ENCODE measurements around the gene COA7. TPM values are rescaled to one million over a fixed set of nuclear protein-coding genes. Genes with fewer than 3 reads are reported as not detected.

The COA7 gene
- total RNA-seq, 1 experiment from 2014 or later, result 43.7 TPM

GRCh38 chr1:52681136-52681535, 17.0 kb downstream of the COA7 start:
- ChIA-PET POLR2A (no interaction called here), CTCF (no interaction called here)
- peaks cover 10% of the 10 kb centered on the region for H3K36me3 Mint-ChIP-seq
- ATAC-seq (no peak), DNase-seq (ENCODE audit: low spot score) (no peak)
- no peak overlapping the region for H3K4me3 Mint-ChIP-seq
- no peaks in the 10 kb centered on the region for H3K27me3 Mint-ChIP-seq (ENCODE audit: low read depth)
- H3K4me1 Mint-ChIP-seq, result peaks cover 22% of the 10 kb centered on the region
- H3K27ac Mint-ChIP-seq, result no peak overlapping the region
- no peak for TF ChIP-seq NFYB (CRISPR knock-in tag; conservative IDR thresholded peaks at IDR 0.05; ENCODE audit: low read depth)
- TF ChIP-seq ZMAT4 (CRISPR knock-in tag; IDR thresholded peaks at IDR 0.05), result no peak
- TF ChIP-seq, protein P1, sequence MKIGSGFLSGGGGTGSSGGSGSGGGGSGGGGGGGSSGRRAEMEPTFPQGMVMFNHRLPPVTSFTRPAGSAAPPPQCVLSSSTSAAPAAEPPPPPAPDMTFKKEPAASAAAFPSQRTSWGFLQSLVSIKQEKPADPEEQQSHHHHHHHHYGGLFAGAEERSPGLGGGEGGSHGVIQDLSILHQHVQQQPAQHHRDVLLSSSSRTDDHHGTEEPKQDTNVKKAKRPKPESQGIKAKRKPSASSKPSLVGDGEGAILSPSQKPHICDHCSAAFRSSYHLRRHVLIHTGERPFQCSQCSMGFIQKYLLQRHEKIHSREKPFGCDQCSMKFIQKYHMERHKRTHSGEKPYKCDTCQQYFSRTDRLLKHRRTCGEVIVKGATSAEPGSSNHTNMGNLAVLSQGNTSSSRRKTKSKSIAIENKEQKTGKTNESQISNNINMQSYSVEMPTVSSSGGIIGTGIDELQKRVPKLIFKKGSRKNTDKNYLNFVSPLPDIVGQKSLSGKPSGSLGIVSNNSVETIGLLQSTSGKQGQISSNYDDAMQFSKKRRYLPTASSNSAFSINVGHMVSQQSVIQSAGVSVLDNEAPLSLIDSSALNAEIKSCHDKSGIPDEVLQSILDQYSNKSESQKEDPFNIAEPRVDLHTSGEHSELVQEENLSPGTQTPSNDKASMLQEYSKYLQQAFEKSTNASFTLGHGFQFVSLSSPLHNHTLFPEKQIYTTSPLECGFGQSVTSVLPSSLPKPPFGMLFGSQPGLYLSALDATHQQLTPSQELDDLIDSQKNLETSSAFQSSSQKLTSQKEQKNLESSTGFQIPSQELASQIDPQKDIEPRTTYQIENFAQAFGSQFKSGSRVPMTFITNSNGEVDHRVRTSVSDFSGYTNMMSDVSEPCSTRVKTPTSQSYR (CRISPR knock-in tag; IDR thresholded peaks at IDR 0.05), result no peak
- TF ChIP-seq EMX1 (CRISPR knock-in tag; IDR thresholded peaks at IDR 0.05), result no peak
- TF ChIP-seq IRF1 (CRISPR knock-in tag; IDR thresholded peaks at IDR 0.05), result no peak
- no peak for TF ChIP-seq ZNF317 (CRISPR knock-in tag; IDR thresholded peaks at IDR 0.05; ENCODE audit: borderline replicate concordance, low read depth)
- TF ChIP-seq ESRRA (CRISPR knock-in tag; IDR thresholded peaks at IDR 0.05; ENCODE audit: borderline replicate concordance), result no peak
- no peak for TF ChIP-seq CREB1 (CRISPR knock-in tag; IDR thresholded peaks at IDR 0.05)
- TF ChIP-seq TEAD4 (CRISPR knock-in tag; IDR thresholded peaks at IDR 0.05), result no peak
- TF ChIP-seq NFATC4 (CRISPR knock-in tag; IDR thresholded peaks at IDR 0.05), result no peak
- TF ChIP-seq E2F5 (CRISPR knock-in tag; IDR thresholded peaks at IDR 0.05), result no peak
- TF ChIP-seq GTF2I (CRISPR knock-in tag; conservative IDR thresholded peaks at IDR 0.05), result no peak
- no peak for TF ChIP-seq ZNF138 (CRISPR knock-in tag; conservative IDR thresholded peaks at IDR 0.05)
- no peak for TF ChIP-seq GABPB1 (CRISPR knock-in tag; IDR thresholded peaks at IDR 0.05)
- no peak for TF ChIP-seq ZNF121 (CRISPR knock-in tag; IDR thresholded peaks at IDR 0.05)
- no peak for TF ChIP-seq NR3C1 (CRISPR knock-in tag; conservative IDR thresholded peaks at IDR 0.05; ENCODE audit: low read depth)
- TF ChIP-seq MYBL2 (CRISPR knock-in tag; IDR thresholded peaks at IDR 0.05), result no peak
- no peak for TF ChIP-seq SMAD4 (CRISPR knock-in tag; IDR thresholded peaks at IDR 0.05)
- TF ChIP-seq MLX (CRISPR knock-in tag; IDR thresholded peaks at IDR 0.05), result no peak
- TF ChIP-seq FOXP1 (CRISPR knock-in tag; IDR thresholded peaks at IDR 0.05; ENCODE audit: borderline replicate concordance), result no peak
- peaks cover 7% of the 10 kb centered on the region for H3K9me3 Mint-ChIP-seq

GRCh38 chr1:52680353-52680752, 17.8 kb downstream of the COA7 start:
- TF ChIP-seq ZBTB21 (CRISPR knock-in tag; IDR thresholded peaks at IDR 0.05; ENCODE audit: borderline replicate concordance), result no peak
- no peak for TF ChIP-seq NFATC4 (CRISPR knock-in tag; IDR thresholded peaks at IDR 0.05)
- no peak for TF ChIP-seq ERG (CRISPR knock-in tag; IDR thresholded peaks at IDR 0.05)
- no peak for TF ChIP-seq ZNF121 (CRISPR knock-in tag; IDR thresholded peaks at IDR 0.05)
- TF ChIP-seq, protein P1 (CRISPR knock-in tag; IDR thresholded peaks at IDR 0.05), result no peak
- TF ChIP-seq, protein P2, sequence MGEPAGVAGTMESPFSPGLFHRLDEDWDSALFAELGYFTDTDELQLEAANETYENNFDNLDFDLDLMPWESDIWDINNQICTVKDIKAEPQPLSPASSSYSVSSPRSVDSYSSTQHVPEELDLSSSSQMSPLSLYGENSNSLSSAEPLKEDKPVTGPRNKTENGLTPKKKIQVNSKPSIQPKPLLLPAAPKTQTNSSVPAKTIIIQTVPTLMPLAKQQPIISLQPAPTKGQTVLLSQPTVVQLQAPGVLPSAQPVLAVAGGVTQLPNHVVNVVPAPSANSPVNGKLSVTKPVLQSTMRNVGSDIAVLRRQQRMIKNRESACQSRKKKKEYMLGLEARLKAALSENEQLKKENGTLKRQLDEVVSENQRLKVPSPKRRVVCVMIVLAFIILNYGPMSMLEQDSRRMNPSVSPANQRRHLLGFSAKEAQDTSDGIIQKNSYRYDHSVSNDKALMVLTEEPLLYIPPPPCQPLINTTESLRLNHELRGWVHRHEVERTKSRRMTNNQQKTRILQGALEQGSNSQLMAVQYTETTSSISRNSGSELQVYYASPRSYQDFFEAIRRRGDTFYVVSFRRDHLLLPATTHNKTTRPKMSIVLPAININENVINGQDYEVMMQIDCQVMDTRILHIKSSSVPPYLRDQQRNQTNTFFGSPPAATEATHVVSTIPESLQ (CRISPR knock-in tag; IDR thresholded peaks at IDR 0.05), result no peak
- no peak for TF ChIP-seq ZNF317 (CRISPR knock-in tag; IDR thresholded peaks at IDR 0.05; ENCODE audit: borderline replicate concordance, low read depth)
- TF ChIP-seq OVOL2 (CRISPR knock-in tag; IDR thresholded peaks at IDR 0.05; ENCODE audit: borderline replicate concordance), result no peak
- peaks cover 20% of the 10 kb centered on the region for H3K4me1 Mint-ChIP-seq
- no peak overlapping the region for H3K4me3 Mint-ChIP-seq
- POLR2A ChIA-PET, result no interaction called here
- ATAC-seq (no peak), DNase-seq (ENCODE audit: low spot score) (no peak)
- peak overlapping the region; percentile 18; the same call in 1 of the 2 replicates for H3K27ac Mint-ChIP-seq
- H3K27me3 Mint-ChIP-seq (ENCODE audit: low read depth), result no peaks in the 10 kb centered on the region
- peaks cover 7% of the 10 kb centered on the region for H3K9me3 Mint-ChIP-seq
- CTCF ChIA-PET, result no interaction called here
- H3K36me3 Mint-ChIP-seq, result peaks cover 7% of the 10 kb centered on the region
